Measurements from ENCODE around the gene NXPH1. TPM values are rescaled to one million over a fixed set of nuclear protein-coding genes. Genes with fewer than 3 reads are reported as not detected.

Gene NXPH1
- not detected in 2 replicates for total RNA-seq

DNA sequence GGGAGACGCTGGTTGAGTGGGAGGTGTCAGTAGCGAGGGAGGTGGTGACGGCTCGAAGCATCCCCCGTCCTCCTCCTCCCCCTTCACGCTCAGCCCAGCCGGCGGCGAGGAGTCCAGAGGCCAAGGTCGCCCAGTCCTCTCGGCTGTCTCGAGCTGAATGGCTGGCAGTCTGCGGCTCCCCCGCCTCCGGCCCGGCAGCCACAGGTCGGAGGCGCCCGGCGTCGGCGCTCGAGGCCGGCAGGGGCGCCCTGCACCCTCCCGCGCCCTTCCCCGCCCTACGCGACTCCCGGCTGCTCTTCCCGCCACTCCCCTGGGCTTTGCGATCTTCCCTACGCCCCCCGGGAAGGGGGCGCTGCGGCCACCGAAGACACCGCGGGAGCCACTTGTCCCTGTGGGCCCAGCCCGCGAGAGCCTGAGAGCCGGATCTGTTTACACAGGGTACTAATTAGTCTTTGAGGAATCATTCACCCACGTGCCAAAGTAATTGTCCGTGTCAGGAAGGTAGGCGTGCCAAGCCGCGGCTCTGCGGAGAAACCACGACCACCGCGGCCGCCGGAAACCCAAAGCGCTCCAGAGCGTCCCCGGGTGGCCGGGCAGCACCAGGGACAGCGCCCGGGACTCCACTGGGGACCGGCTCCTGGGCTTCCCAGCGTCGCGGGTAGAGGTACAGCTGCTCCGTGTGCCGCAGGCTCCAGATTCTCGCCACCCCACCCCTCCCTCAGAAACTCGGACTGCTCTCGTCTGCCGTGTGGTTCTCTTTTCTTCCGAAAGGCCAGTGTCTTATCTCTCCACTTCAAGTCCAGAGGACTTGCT lies at the start of gene NXPH1:
Gene NXPH1 (plus strand): TSS at position 133 of the 813 bp plus-strand sequence.
- DNase-seq (ENCODE audit: extremely low read depth, low read depth, low spot score) = no peak

DNA sequence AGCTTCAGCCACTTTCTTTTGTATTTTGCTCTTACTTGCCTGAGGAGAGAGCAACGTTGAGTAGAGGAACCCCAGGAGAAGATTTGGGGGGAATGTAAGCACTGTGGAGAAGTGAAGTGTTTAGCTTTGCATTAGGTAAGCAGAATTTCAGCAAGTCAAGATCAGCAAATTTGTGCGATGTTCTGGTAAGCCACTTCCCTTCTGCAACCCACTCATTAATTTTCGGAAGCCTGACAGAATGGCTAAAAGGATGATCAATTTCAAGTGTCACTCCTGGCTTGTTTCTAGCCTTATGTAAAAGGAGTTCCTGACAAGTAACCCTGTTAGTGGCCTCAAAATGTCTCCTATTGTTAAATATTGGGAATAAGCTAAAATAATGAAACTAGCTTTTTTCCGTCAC lies 48.5 kb upstream of the NXPH1 start:
- no peak for DNase-seq (ENCODE audit: extremely low read depth, low read depth, low spot score)

GRCh38 chr7:8386926-8387550 lies 46.4 kb upstream of the NXPH1 start:
- DNase-seq (ENCODE audit: extremely low read depth, low read depth, low spot score) = no peak

DNA sequence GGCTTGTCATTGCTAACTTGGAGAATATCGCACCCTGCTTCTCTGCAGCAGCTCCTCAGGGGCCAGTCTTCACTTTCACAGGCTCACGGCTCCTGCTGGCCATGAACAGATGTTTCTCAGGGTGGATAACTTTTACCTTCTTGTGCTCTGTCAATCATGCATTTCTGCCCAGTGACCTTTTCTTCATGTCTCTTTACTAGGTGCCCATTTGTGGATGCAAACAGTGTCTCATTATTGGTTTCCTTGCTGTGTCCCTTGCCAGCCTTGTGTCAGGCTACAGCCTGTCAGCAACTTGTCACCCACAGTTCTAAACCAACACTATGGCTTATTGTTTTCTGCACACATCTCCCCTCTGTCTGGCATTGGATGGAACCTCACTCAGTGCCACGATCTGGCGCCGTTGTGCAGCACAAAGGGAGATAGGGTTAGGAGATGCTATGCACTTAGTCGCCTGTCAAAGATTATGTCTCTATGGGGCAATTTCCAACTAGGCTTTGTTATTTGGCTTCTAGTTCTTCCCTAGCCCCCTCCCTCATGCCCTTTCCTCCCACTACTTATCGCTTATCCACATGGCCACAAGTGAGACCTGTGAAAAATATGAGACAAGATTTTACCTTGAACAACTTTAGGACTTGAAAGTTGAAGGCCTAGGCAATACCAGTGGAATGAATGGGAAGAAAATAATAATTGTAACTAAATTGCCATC lies 45.7 kb upstream of the NXPH1 start:
- no peak for DNase-seq (ENCODE audit: extremely low read depth, low read depth, low spot score)

DNA sequence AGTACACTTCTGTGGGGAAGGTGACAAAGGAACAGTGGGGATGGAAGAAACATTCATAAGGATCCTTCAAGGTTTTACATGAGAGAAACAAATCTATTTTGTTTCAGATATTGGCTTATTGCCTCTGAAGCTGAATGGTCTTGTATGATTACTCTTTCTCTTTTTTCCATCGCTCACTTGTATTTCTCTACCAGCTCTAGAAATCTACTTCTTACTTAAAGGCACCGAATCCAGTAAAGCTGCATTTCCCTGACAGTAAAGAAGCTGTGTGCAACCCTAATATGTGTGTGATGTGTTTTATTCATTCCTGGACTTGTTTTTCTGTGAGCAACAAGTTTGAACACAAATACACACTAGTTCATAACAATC lies 45.2 kb upstream of the NXPH1 start:
- no peak for DNase-seq (ENCODE audit: extremely low read depth, low read depth, low spot score)

DNA sequence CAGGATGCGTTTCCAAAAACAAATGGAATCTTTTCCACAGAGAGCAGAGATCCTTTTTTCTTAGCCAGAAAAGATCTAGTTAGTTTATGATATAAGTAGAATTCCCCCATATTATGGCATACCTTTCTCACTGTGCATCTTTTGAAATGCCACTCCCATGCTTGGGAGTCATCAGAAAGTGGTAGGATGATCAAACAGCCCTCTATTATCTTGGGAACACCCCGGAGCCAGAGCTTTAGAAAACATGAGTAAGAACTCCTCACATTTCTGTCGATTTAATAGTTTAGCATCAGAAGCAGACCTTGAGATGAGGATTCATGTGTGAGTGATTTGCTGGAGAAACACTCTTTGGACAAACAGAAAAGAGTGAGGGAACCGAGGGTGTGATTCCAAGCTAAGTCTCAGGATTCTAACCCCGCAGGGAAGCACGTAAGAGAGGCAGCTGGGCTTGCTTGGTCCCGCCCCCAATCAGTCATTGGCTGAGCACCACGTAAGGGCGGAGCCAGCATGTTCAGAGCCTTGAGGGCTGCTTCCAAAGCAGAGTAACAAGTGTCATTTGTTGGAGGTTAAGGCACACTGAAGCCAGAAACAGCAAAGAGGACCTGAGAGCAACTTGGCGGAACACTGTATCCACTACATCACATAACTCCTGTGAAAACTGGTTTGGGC lies 43.7 kb upstream of the NXPH1 start:
- no peak for DNase-seq (ENCODE audit: extremely low read depth, low read depth, low spot score)

- DNase-seq (ENCODE audit: extremely low read depth, low read depth, low spot score) = no peak
Measured at GRCh38 chr7:8390262-8390626, 43.2 kb upstream of the NXPH1 start.

DNA sequence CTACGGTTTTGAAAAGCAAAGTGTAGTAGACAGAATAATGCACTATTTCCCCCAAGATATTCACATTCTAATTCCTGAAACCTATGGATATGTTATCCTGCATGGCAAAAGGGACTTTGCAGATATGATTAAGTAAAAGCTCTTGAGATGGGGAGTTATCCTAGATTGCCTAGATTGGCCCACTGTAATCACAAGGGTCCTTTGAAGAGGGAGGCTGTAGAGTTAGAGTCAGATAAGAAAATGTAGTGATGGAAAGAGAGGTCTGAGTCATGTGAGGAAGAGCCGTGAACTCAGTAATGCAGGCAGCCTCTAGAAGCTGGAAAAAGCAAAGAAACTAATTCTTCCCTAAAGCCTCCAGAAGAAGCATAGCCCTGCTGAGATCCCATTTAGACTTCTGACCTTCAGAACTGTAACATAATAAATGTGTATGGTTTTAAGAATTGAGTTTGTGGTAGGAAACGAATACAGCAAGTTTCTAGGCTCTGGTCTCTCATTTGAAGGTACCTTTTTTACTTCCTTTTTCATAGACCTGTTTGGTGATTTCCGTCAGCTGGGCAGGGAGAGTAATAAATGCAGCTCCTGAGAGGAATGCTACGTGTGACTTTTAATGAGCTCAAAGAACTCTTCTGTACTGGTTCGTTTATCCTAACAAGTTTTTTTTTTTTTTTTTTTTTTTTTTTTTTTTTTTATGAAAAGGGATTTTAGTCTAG lies 41.9 kb upstream of the NXPH1 start:
- no peak for DNase-seq (ENCODE audit: extremely low read depth, low read depth, low spot score)

GRCh38 chr7:8396294-8396693 lies 37.1 kb upstream of the NXPH1 start:
- no peak for DNase-seq (ENCODE audit: extremely low read depth, low read depth, low spot score)

DNA sequence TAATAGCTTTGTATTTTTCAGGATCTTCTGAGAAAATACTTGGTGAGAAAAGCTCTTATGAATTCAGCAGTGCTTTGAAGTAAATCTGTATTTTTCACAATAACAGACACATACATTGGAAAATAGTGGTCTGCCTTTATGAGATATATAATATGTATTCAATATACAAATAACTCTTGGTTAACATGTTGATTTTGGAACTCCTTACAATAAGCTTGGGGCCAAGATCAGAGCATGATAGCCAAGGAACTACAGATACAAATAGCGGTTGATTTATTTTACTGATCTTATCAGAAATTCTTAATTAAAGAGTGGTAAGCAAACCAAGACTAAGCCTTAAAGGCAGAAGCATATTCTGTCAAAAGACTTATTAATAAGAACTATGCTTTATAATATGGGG lies 24.5 kb upstream of the NXPH1 start:
- no peak for DNase-seq (ENCODE audit: extremely low read depth, low read depth, low spot score)

DNA sequence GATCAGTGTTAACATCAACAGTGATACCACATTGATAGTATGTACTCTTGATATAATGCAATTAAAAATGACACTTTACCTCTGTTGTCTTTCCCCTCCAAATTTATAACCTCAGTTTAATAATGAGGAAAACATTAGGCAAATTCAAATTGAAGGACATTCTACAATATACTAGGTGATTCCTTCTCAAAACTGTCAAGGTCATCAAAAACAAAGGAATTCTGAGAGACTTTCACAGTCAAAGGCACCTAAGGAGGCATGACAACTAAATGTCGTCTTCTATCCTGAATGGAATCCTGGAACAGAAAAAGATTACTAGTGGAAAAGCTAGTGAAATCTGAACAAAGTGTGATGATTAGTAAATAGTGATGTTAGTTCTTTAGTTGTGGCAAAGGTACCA lies 22.3 kb upstream of the NXPH1 start:
- DNase-seq (ENCODE audit: extremely low read depth, low read depth, low spot score) = no peak

GRCh38 chr7:8413600-8413999 lies 19.8 kb upstream of the NXPH1 start:
- DNase-seq (ENCODE audit: extremely low read depth, low read depth, low spot score) = no peak

- DNase-seq (ENCODE audit: extremely low read depth, low read depth, low spot score) = peak; percentile 39
Measured at GRCh38 chr7:8418629-8419245, 14.7 kb upstream of the NXPH1 start.

- DNase-seq (ENCODE audit: extremely low read depth, low read depth, low spot score) = no peak
Measured at GRCh38 chr7:8422177-8422576, 11.2 kb upstream of the NXPH1 start.

- no peak for DNase-seq (ENCODE audit: extremely low read depth, low read depth, low spot score)
Measured at GRCh38 chr7:8423057-8423456, 10.4 kb upstream of the NXPH1 start.

- no peak for DNase-seq (ENCODE audit: extremely low read depth, low read depth, low spot score)
Measured at GRCh38 chr7:8425223-8425622, 8.2 kb upstream of the NXPH1 start.

DNA sequence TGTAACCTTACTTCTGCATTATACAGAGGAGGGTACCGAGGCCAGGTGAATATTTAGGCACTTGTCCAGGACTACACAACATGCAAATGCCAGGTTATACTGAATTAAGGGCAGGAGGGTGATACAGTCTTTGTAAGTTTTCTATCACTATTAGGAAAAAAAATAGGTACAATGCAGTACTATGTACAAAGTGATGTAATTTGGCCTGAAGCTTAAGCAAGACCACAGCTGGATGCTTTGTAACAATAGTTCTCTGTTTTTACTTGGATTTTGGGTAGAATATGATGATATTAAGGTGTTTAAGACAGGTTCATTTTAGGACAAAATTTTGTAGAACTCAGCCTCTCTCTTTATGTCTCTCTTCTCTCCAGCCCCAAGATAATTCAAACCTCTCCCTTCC lies 2.8 kb upstream of the NXPH1 start:
- no peak for DNase-seq (ENCODE audit: extremely low read depth, low read depth, low spot score)

GRCh38 chr7:8434290-8435002 lies 1.0 kb downstream of the NXPH1 start:
- no peak for DNase-seq (ENCODE audit: extremely low read depth, low read depth, low spot score)

- no peak for DNase-seq (ENCODE audit: extremely low read depth, low read depth, low spot score)
Measured at GRCh38 chr7:8435095-8435494, 1.7 kb downstream of the NXPH1 start.

Measured in glomerular endothelial cell (primary cell).